Measurements from ENCODE around the gene ADO. TPM values are rescaled to one million over a fixed set of nuclear protein-coding genes. Genes with fewer than 3 reads are reported as not detected.

ADO gene
- total RNA-seq, result 19.2 and 20.8 TPM in 2 replicates

DNA sequence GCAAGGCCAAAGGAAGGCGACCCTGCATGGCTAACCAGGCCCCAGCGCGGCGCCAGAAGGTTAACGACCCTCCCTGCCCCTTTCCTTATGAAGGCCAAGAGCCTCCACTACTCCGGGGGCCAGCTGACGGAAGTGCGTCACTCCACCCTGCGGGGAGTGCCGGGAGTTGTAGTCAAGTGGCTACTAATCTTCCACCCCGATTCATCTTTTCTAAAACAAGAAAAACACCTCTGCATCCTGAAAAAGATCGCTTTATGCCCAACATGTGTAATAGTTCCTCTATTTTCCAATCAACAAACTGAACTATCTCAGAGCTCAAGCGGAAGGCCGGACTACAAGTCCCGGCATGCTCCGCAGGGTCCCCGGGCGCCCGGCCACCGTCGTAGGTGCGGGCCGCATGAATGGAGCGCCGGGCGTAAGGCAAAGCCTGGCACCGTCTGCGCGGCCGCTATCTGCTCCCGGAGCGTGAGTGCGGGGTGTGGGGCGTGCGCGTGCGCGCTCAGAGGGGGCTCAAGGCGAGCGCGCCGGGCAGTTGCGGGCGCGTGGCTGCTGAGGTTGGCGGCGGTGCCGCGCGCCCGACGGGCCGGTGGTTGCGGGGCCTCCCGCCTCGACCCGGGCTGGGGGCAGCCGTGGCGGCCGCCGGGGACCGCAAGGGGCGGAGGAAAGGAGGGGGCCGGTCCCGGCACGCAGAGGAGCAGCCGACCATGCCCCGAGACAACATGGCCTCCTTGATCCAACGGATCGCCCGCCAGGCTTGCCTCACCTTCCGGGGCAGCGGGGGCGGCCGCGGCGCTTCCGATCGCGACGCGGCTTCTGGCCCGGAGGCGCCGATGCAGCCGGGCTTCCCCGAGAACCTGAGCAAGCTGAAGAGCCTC lies at the start of gene ADO:
TSS of gene ADO (plus strand) at position 365 of the 875 bp plus-strand sequence. CDS start at position 705, 340 bp downstream.

DNA sequence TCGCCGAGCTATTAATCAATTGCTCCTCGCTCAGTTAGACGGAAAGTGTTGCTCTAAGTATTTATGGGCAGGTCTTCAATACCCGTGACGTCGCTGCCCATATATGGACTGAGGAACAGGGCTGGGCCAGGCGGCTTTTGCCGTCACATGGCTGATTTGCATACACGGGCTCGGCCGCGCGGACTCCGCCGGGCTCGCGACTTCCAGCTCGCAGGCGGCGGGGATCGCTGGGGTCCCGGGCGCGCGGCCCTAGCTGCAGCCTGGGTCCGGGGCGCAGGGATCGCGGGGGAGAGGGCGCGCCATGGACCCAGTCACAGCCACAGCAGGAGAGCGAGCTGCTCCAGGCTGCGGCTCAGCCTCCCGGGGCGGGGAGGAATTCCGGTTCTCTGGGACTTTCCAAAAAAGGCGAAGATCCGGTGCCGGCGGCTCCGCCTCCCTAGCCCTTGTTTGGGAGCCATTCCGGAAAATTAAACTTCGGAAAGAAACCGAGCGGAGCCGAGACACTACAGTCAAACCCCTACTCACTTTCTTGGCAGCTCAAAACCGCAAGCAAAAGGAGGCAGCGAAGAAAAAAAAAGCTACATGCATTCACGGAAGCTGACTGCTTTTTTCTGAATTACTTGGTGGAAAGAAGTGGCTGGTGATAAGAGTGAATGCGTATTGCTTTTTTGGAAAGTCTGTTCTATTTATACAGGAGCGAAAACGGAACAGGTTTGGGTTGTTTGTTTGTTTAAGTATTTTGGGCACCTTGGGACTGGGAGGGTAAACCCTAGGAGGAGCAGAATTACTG lies 12.0 kb downstream of the ADO start, which contains the start of gene EGR2:
TSS of gene EGR2 (minus strand) at position 36 of the 790 bp plus-strand sequence. CDS start 337 bp downstream, outside the sequence.

Other genes with a start within 250 kb of the ADO start
- gene EGR2, start 11.6 kb downstream of the ADO start, total RNA-seq, result 0.32 TPM in 1 of 2 replicates, not detected in the other